WTC11 (cell line): ENCODE results near the gene GPR3. TPM values are rescaled to one million over a fixed set of nuclear protein-coding genes. Genes with fewer than 3 reads are reported as not detected.

Source experiments
- ATAC-seq: fragments of 200-7000 bp; cut with Tn5 transposase; 2 replicates; pipeline ENCODE4 v1.10.0; 2021; ENCODE audit warnings: mild to moderate bottlenecking, moderate library complexity
- CTCF ChIA-PET: fragments of 300-600 bp; sonication (Branson Sonifier 250); formaldehyde crosslinking; loops from one replicate; lab custom pipeline; 2021; ENCODE audit warnings: antibody characterized with exemption; lab: Charles Lee
- POLR2A ChIA-PET: fragments of 350-600 bp; sonication (Branson Sonifier 250); formaldehyde crosslinking; loops from one replicate; lab custom pipeline; 2021; ENCODE audit warnings: antibody characterized with exemption; lab: Charles Lee
- DNase-seq: peaks from one replicate; pipeline ENCODE4 v3.0.0; 2021; ENCODE audit warnings: low spot score
- H3K27ac Mint-ChIP-seq: 2 replicates; pipeline ENCODE4 v1.8.0; 2021; ENCODE audit warnings: mixed read lengths
- H3K27me3 Mint-ChIP-seq: 2 replicates; pipeline ENCODE4 v1.8.0; 2021; ENCODE audit warnings: low read depth, mild to moderate bottlenecking, moderate library complexity, mixed read lengths
- H3K36me3 Mint-ChIP-seq: 2 replicates; pipeline ENCODE4 v1.8.0; 2021; ENCODE audit warnings: mixed read lengths
- H3K4me1 Mint-ChIP-seq: 2 replicates; pipeline ENCODE4 v1.8.0; 2022; ENCODE audit warnings: mixed read lengths
- H3K4me3 Mint-ChIP-seq: 2 replicates; pipeline ENCODE4 v1.8.0; 2021; ENCODE audit warnings: mild to moderate bottlenecking, moderate library complexity, mixed read lengths
- H3K9me3 Mint-ChIP-seq: 2 replicates; pipeline ENCODE4 v1.8.0; 2021; ENCODE audit warnings: mixed read lengths
- ATF3 ChIP-seq: sonication (generic); formaldehyde crosslinking; conservative IDR thresholded peaks from 2 replicates; pipeline ENCODE4 v1.8.1; 2022; ENCODE audit warnings: mild to moderate bottlenecking, missing genetic modification reagents
- ATF6 ChIP-seq: sonication (generic); formaldehyde crosslinking; IDR thresholded peaks from 2 replicates; pipeline ENCODE4 v1.8.1; 2023; ENCODE audit warnings: mild to moderate bottlenecking, missing genetic modification reagents
- E2F1 ChIP-seq: sonication (generic); formaldehyde crosslinking; IDR thresholded peaks from 2 replicates; pipeline ENCODE4 v1.8.0; 2022; ENCODE audit warnings: mild to moderate bottlenecking, missing genetic modification reagents
- ESRRA ChIP-seq: sonication (generic); formaldehyde crosslinking; IDR thresholded peaks from 2 replicates; pipeline ENCODE4 v1.8.1; 2022; ENCODE audit warnings: mild to moderate bottlenecking, missing genetic modification reagents, borderline replicate concordance
- ETV6 ChIP-seq: sonication (generic); formaldehyde crosslinking; IDR thresholded peaks from 2 replicates; pipeline ENCODE4 v1.8.1; 2022; ENCODE audit warnings: mild to moderate bottlenecking, missing genetic modification reagents
- FOXJ3 ChIP-seq: sonication (generic); formaldehyde crosslinking; IDR thresholded peaks from 2 replicates; pipeline ENCODE4 v1.9.0; 2021; ENCODE audit warnings: missing genetic modification reagents, mild to moderate bottlenecking, borderline replicate concordance
- FOXP4 ChIP-seq: sonication (generic); formaldehyde crosslinking; IDR thresholded peaks from 2 replicates; pipeline ENCODE4 v1.8.0; 2022; ENCODE audit warnings: mild to moderate bottlenecking, missing genetic modification reagents
- NFATC4 ChIP-seq: fragments of 250-450 bp; sonication (Bioruptor Pico); IDR thresholded peaks from 2 replicates; pipeline ENCODE4 v1.9.0; 2021; ENCODE audit warnings: mild to moderate bottlenecking
- NR2C2 ChIP-seq: sonication (generic); formaldehyde crosslinking; IDR thresholded peaks from 2 replicates; pipeline ENCODE4 v1.8.0; 2022; ENCODE audit warnings: mild to moderate bottlenecking, missing genetic modification reagents
- OVOL2 ChIP-seq: fragments of 250-450 bp; sonication (Bioruptor Pico); IDR thresholded peaks from 2 replicates; pipeline ENCODE4 v1.9.0; 2021; ENCODE audit warnings: mild to moderate bottlenecking, borderline replicate concordance
- PRDM15 ChIP-seq: sonication (generic); formaldehyde crosslinking; IDR thresholded peaks from 2 replicates; pipeline ENCODE4 v1.8.0; 2022; ENCODE audit warnings: missing genetic modification reagents
- PRRX2 ChIP-seq: fragments of 250-450 bp; sonication (Bioruptor Pico); IDR thresholded peaks from 2 replicates; pipeline ENCODE4 v1.8.0; 2021; ENCODE audit warnings: mild to moderate bottlenecking
- ZMAT4 ChIP-seq: fragments of 250-450 bp; sonication (Bioruptor Pico); IDR thresholded peaks from 2 replicates; pipeline ENCODE4 v1.9.0; 2021; ENCODE audit warnings: mild to moderate bottlenecking
- ZNF138 ChIP-seq: sonication (generic); formaldehyde crosslinking; conservative IDR thresholded peaks from 2 replicates; pipeline ENCODE4 v1.8.1; 2022; ENCODE audit warnings: mild to moderate bottlenecking, moderate library complexity, missing genetic modification reagents
- ZNF263 ChIP-seq: sonication (generic); formaldehyde crosslinking; IDR thresholded peaks from 2 replicates; pipeline ENCODE4 v1.8.1; 2022; ENCODE audit warnings: low read depth, mild to moderate bottlenecking, moderate library complexity, missing genetic modification reagents
- ZNF317 ChIP-seq: sonication (generic); formaldehyde crosslinking; IDR thresholded peaks from 2 replicates; pipeline ENCODE4 v1.8.1; 2023; ENCODE audit warnings: low read depth, mild to moderate bottlenecking, moderate library complexity, missing genetic modification reagents, borderline replicate concordance
- ZNF512 ChIP-seq: sonication (generic); formaldehyde crosslinking; IDR thresholded peaks from 2 replicates; pipeline ENCODE4 v1.8.1; 2022; ENCODE audit warnings: missing genetic modification reagents, borderline replicate concordance
- ZNF532 ChIP-seq: fragments of 250-450 bp; sonication (Bioruptor Pico); IDR thresholded peaks from 2 replicates; pipeline ENCODE4 v1.9.0; 2021; ENCODE audit warnings: mild to moderate bottlenecking, borderline replicate concordance
- total RNA-seq: library from RNA; stranded (reverse); gene quantifications from 3 replicates; pipeline ENCODE4 v1.2.3, GENCODE V29; 2021

GPR3 gene
- total RNA-seq, 1 experiment from 2014 or later, result 12.4 TPM

- ATAC-seq (peak; percentile 43), DNase-seq (peak; percentile 80)
- Mint-ChIP-seq H3K4me3 (peak overlapping the region; percentile 75), H3K27ac (no peak overlapping the region), H3K9me3 (no peaks in the 10 kb centered on the region), H3K4me1 (peaks cover 18% of the 10 kb centered on the region), H3K27me3 (peaks cover 12% of the 10 kb centered on the region), H3K36me3 (peaks cover 9% of the 10 kb centered on the region; the same call in 1 of the 2 replicates)
- TF ChIP-seq NFATC4 (CRISPR knock-in tag), result no peak
- TF ChIP-seq ZMAT4, result no peak
- peak; percentile 97 for TF ChIP-seq PRDM15 (CRISPR knock-in tag)
- TF ChIP-seq ESRRA (CRISPR knock-in tag), result 0 out of 2 replicates have a peak, but pooled peaks have one; percentile 14
- 0 out of 2 replicates have a peak, but pooled peaks have one; percentile 33 for TF ChIP-seq E2F1 (CRISPR knock-in tag)
- no peak for TF ChIP-seq FOXJ3 (CRISPR knock-in tag)
- TF ChIP-seq ZNF512 (CRISPR knock-in tag), result 0 out of 2 replicates have a peak, but pooled peaks have one; percentile 32
- TF ChIP-seq OVOL2, result no peak
- TF ChIP-seq ETV6 (CRISPR knock-in tag), result peak; percentile 40
- no peak for TF ChIP-seq PRRX2 (CRISPR knock-in tag)
- no peak for TF ChIP-seq ATF3
- no peak for TF ChIP-seq ZNF532 (CRISPR knock-in tag)
- TF ChIP-seq ZNF138 (CRISPR knock-in tag), result 0 out of 2 replicates have a peak, but pooled peaks have one; percentile 2
- TF ChIP-seq ATF6 (CRISPR knock-in tag), result peak; percentile 65; the same call in 1 of the 2 replicates
- TF ChIP-seq FOXP4 (CRISPR knock-in tag), result no peak
- TF ChIP-seq NR2C2 (CRISPR knock-in tag), result peak; percentile 84
- TF ChIP-seq ZNF263 (CRISPR knock-in tag), result peak; percentile 60; the same call in 1 of the 2 replicates
- TF ChIP-seq ZNF317, result no peak
- CTCF ChIA-PET, result interaction anchor here (0.6 to 11.0 kb wide), 23 partner anchors 7 to 1544 kb away, joined by 3 to 258 read pairs (median 5); partner anchors contain the start of genes CD164L2, MAP3K6 and SYTL1
- POLR2A ChIA-PET, result interaction anchor here (0.6 to 3.1 kb wide), 7 partner anchors 8 to 1198 kb away, joined by 3 to 29 read pairs (median 5); partner anchors contain the start of genes MAP3K6 and SYTL1
Observed at GRCh38 chr1:27348861-27349783, 43.3 kb upstream of the GPR3 start.
